Stimulated activated CD4-positive, alpha-beta T cell treated with anti-CD3 and anti-CD28 coated beads, TNF-alpha, amount 100 ng/mL, for 24 hours (primary cell): ENCODE measurements around the gene CCDC188.

Source experiments
- DNase-seq, 3 experiments: peaks; one replicate each; pipeline ENCODE4 v3.0.0-alpha.2; 2020; ENCODE audit warnings: low read depth in 3 of 3

The CCDC188 gene

GRCh38 chr22:20106205-20106848 is 44.5 kb downstream of the CCDC188 start:
- no peak for DNase-seq

GRCh38 chr22:20105456-20106204 is 45.2 kb downstream of the CCDC188 start:
- no peak for DNase-seq

- no peak for DNase-seq
These were observed 48.6 kb downstream of the CCDC188 start for GRCh38 chr22:20102203-20102780.

GRCh38 chr22:20101638-20102037 is 49.2 kb downstream of the CCDC188 start:
- DNase-seq, result no peak

- no peak for DNase-seq
These were observed 51.6 kb downstream of the CCDC188 start for GRCh38 chr22:20099099-20099711.
